Adrenal gland (tissue), 5 donors: ENCODE data around the gene CCDC186.

Source experiments
- CTCF ChIP-seq, 6 experiments: fragments of 450-650 bp in 4 of 6; fragments of 200-600 bp in 2 of 6; sonication (generic) in 1 of 6; IDR thresholded peaks; 1 replicate in 5 of 6; 2 replicates in 1 of 6; pipeline versions ENCODE4 v1.5.1 to v1.8.0; 2016 to 2021; ENCODE audit warnings: antibody characterized with exemption in 6 of 6, mild to moderate bottlenecking in 2 of 6, moderate library complexity in 1 of 6
- POLR2A ChIP-seq, 2 donors: fragments of 450-650 bp; IDR thresholded peaks; one replicate each; pipeline ENCODE4 v1.6.1; 2017; ENCODE audit warnings: antibody characterized with exemption in 2 of 2, mild to moderate bottlenecking in 2 of 2, moderate library complexity in 1 of 2
- donor health status: DM: no; HTN: no; CAD: no.

GRCh38 chr10:114121031-114121430 lies 53.0 kb downstream of the CCDC186 start:
- TF ChIP-seq CTCF (IDR thresholded peaks at IDR 0.05): no peak
- no peak for TF ChIP-seq POLR2A (IDR thresholded peaks at IDR 0.05)
